H7 (cell line): ENCODE data around the gene RHBDF2. TPM values are rescaled to one million over a fixed set of nuclear protein-coding genes. Genes with fewer than 3 reads are reported as not detected.

Source experiments
- DNase-seq: peaks from one replicate; pipeline ENCODE4 v3.0.0; 2012
- H3K27me3 ChIP-seq: 2 replicates; pipeline ENCODE4 v1.6.0; 2011; ENCODE audit warnings: mild to moderate bottlenecking, low read length; ENCODE audit not compliant: control insufficient read depth, insufficient read depth
- H3K36me3 ChIP-seq: replicated peaks from 2 replicates; pipeline ENCODE4 v1.5.1; 2011; ENCODE audit warnings: low read length; ENCODE audit not compliant: control insufficient read depth, insufficient read depth
- H3K4me3 ChIP-seq: 2 replicates; pipeline ENCODE4 v1.5.1; 2011; ENCODE audit warnings: low read depth, mild to moderate bottlenecking, control low read depth, low read length, moderate library complexity; ENCODE audit not compliant: insufficient read depth
- total RNA-seq: library from RNA; depleted of rRNA; stranded (reverse); fragments of >200 nt; shearing (Covaris generic); gene quantifications from 2 replicates; pipeline ENCODE4 v1.2.3, GENCODE V29; 2014

The RHBDF2 gene
- total RNA-seq, 1 experiment from 2014 or later = 23.0 TPM

GRCh38 chr17:76442341-76443338 lies 58.6 kb downstream of the RHBDF2 start:
- no peaks in the 10 kb centered on the region for H3K27me3 ChIP-seq
- DNase-seq = no peak
- no peak overlapping the region for H3K4me3 ChIP-seq
- no peaks in the 10 kb centered on the region; the same call in 1 of the 2 replicates for H3K36me3 ChIP-seq

GRCh38 chr17:76441686-76442340 lies 59.4 kb downstream of the RHBDF2 start:
- Histone ChIP-seq H3K27me3 (no peaks in the 10 kb centered on the region), H3K4me3 (no peak overlapping the region), H3K36me3 (no peaks in the 10 kb centered on the region; the same call in 1 of the 2 replicates)
- no peak for DNase-seq

GRCh38 chr17:76440751-76441362 lies 60.4 kb downstream of the RHBDF2 start:
- H3K4me3 ChIP-seq = no peak overlapping the region
- H3K27me3 ChIP-seq = no peaks in the 10 kb centered on the region
- DNase-seq = no peak
- H3K36me3 ChIP-seq = no peaks in the 10 kb centered on the region; the same call in 1 of the 2 replicates

- no peak for DNase-seq
- H3K27me3 ChIP-seq = no peaks in the 10 kb centered on the region
- no peaks in the 10 kb centered on the region; the same call in 1 of the 2 replicates for H3K36me3 ChIP-seq
- H3K4me3 ChIP-seq = no peak overlapping the region
Measured at GRCh38 chr17:76439314-76439928, 61.8 kb downstream of the RHBDF2 start.

- DNase-seq = no peak
- H3K4me3 ChIP-seq = no peak overlapping the region
- H3K36me3 ChIP-seq = no peaks in the 10 kb centered on the region; the same call in 1 of the 2 replicates
- no peaks in the 10 kb centered on the region for H3K27me3 ChIP-seq
Measured at GRCh38 chr17:76438906-76439305, 62.3 kb downstream of the RHBDF2 start.

GRCh38 chr17:76437467-76438402 lies 63.5 kb downstream of the RHBDF2 start:
- Histone ChIP-seq H3K27me3 (no peaks in the 10 kb centered on the region), H3K4me3 (no peak overlapping the region), H3K36me3 (no peaks in the 10 kb centered on the region; the same call in 1 of the 2 replicates)
- DNase-seq = no peak

GRCh38 chr17:76435751-76436150 lies 65.5 kb downstream of the RHBDF2 start:
- Histone ChIP-seq H3K36me3 (no peaks in the 10 kb centered on the region; the same call in 1 of the 2 replicates), H3K27me3 (no peaks in the 10 kb centered on the region), H3K4me3 (no peak overlapping the region)
- no peak for DNase-seq

GRCh38 chr17:76434870-76435269 lies 66.4 kb downstream of the RHBDF2 start:
- no peak for DNase-seq
- H3K4me3 ChIP-seq = no peak overlapping the region

GRCh38 chr17:76433693-76434092 lies 67.5 kb downstream of the RHBDF2 start:
- H3K36me3 ChIP-seq = no peaks in the 10 kb centered on the region
- no peak for DNase-seq
- no peak overlapping the region for H3K4me3 ChIP-seq
- no peaks in the 10 kb centered on the region for H3K27me3 ChIP-seq

More at GRCh38 chr17:76434870-76435269, 66.4 kb downstream of the RHBDF2 start:
- Histone ChIP-seq H3K36me3 (no peaks in the 10 kb centered on the region; the same call in 1 of the 2 replicates), H3K27me3 (no peaks in the 10 kb centered on the region)

GRCh38 chr17:76432712-76433336 lies 68.4 kb downstream of the RHBDF2 start:
- DNase-seq = no peak
- no peak overlapping the region for H3K4me3 ChIP-seq
- no peaks in the 10 kb centered on the region for H3K27me3 ChIP-seq
- H3K36me3 ChIP-seq = no peaks in the 10 kb centered on the region

GRCh38 chr17:76432004-76432403 lies 69.2 kb downstream of the RHBDF2 start:
- Histone ChIP-seq H3K4me3 (no peak overlapping the region), H3K27me3 (no peaks in the 10 kb centered on the region), H3K36me3 (no peaks in the 10 kb centered on the region)
- no peak for DNase-seq

- Histone ChIP-seq H3K4me3 (no peak overlapping the region), H3K36me3 (no peaks in the 10 kb centered on the region), H3K27me3 (no peaks in the 10 kb centered on the region)
- DNase-seq = no peak
Measured at GRCh38 chr17:76431509-76431908, 69.7 kb downstream of the RHBDF2 start.

GRCh38 chr17:76428511-76428910 lies 72.7 kb downstream of the RHBDF2 start:
- Histone ChIP-seq H3K36me3 (no peaks in the 10 kb centered on the region), H3K4me3 (no peak overlapping the region), H3K27me3 (no peaks in the 10 kb centered on the region)
- DNase-seq = no peak
